ENCODE results near the gene ABCA5.

Gene ABCA5

DNA sequence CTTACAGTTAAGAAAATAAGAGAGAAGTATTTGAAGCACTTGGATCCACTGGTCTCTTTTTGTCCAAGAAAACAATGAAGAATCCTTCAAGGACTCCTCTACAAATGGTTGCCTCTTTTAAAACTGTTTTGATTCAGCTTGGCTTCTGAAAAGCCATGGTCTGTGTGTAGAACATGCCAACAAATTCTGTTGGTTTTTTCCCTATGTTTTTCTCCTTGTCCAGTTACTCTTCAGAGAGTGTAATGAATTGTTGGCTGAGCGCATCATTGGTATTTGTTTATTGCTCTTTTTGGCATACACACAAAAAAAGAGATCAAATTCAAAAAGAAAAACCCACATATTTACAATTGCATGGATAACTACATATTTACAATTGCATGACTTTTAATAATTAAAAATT, 98.4 kb downstream of the ABCA5 start, which contains the start of gene ABCA10:
Gene ABCA10 (minus strand): TSS at position 249 of the 400 bp plus-strand sequence. CDS start 3,466 bp downstream, outside the sequence.
- Histone ChIP-seq H3K4me3 (IDR thresholded peaks at IDR 0.05; ENCODE audit: insufficient read depth, low read depth, low read length) (no peak within 1 kb of the TSS), H2AFZ (ENCODE audit: low read depth) (no peak within 1 kb of the TSS), H3K27ac (no peak within 1 kb of the TSS), H3K79me2 (ENCODE audit: insufficient read depth, low read depth) (no peaks in the 10 kb centered on the region), H3K27me3 (ENCODE audit: insufficient read depth, low read depth) (no peaks in the 10 kb centered on the region), H3K9ac (no peak within 1 kb of the TSS), H4K20me1 (ENCODE audit: insufficient read depth) (no peaks in the 10 kb centered on the region), H3K36me3 (ENCODE audit: insufficient read depth) (no peaks in the 10 kb centered on the region), H3K4me2 (no peak within 1 kb of the TSS), H3K4me1 (ENCODE audit: low read depth, poor library complexity, severe bottlenecking) (no peaks in the 10 kb centered on the region)
- no peak for TF ChIP-seq CTCF (conservative IDR thresholded peaks at IDR 0.05; ENCODE audit: low read depth, low read length)

DNA sequence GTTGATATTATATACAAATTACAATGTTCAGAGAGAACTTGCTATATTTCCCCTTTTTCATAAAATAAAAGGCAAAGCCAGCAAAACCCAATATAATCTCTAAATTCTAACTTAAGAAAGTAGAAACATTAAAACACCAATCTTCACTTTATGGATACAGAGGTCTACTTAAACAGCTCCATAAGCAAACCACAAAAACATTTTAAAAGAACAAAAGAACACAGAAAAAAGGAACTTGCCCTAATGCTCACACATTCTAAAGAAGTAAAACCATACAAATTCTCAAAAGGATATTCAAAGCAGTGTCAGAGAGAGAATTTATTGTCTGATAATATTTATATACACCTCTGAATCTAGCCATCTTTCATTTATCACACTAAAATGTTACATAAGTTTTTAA, 98.9 kb downstream of the ABCA5 start:
- no peak overlapping the region for H3K4me2 ChIP-seq
- no peak overlapping the region for H2AFZ ChIP-seq (ENCODE audit: low read depth)
- no peaks in the 10 kb centered on the region for H3K79me2 ChIP-seq (ENCODE audit: insufficient read depth, low read depth)
- no peak overlapping the region for H3K9ac ChIP-seq
- H4K20me1 ChIP-seq (ENCODE audit: insufficient read depth) = no peaks in the 10 kb centered on the region
- H3K4me1 ChIP-seq (ENCODE audit: low read depth, poor library complexity, severe bottlenecking) = no peaks in the 10 kb centered on the region
- H3K27me3 ChIP-seq (ENCODE audit: insufficient read depth, low read depth) = no peaks in the 10 kb centered on the region
- H3K27ac ChIP-seq = no peak overlapping the region
- no peak overlapping the region for H3K4me3 ChIP-seq (IDR thresholded peaks at IDR 0.05; ENCODE audit: insufficient read depth, low read depth, low read length)
- TF ChIP-seq CTCF (conservative IDR thresholded peaks at IDR 0.05; ENCODE audit: low read depth, low read length) = no peak
- no peaks in the 10 kb centered on the region for H3K36me3 ChIP-seq (ENCODE audit: insufficient read depth)

GRCh38 chr17:69227541-69227940, 99.4 kb downstream of the ABCA5 start:
- H3K36me3 ChIP-seq (ENCODE audit: insufficient read depth) = no peaks in the 10 kb centered on the region
- no peak for TF ChIP-seq CTCF (conservative IDR thresholded peaks at IDR 0.05; ENCODE audit: low read depth, low read length)
- H3K4me2 ChIP-seq = no peak overlapping the region
- H3K4me3 ChIP-seq (IDR thresholded peaks at IDR 0.05; ENCODE audit: insufficient read depth, low read depth, low read length) = no peak overlapping the region
- no peak overlapping the region for H3K9ac ChIP-seq
- no peaks in the 10 kb centered on the region for H3K4me1 ChIP-seq (ENCODE audit: low read depth, poor library complexity, severe bottlenecking)
- no peaks in the 10 kb centered on the region for H3K27me3 ChIP-seq (ENCODE audit: insufficient read depth, low read depth)
- no peaks in the 10 kb centered on the region for H4K20me1 ChIP-seq (ENCODE audit: insufficient read depth)
- H2AFZ ChIP-seq (ENCODE audit: low read depth) = no peak overlapping the region
- no peak overlapping the region for H3K27ac ChIP-seq
- no peaks in the 10 kb centered on the region for H3K79me2 ChIP-seq (ENCODE audit: insufficient read depth, low read depth)

- Histone ChIP-seq H3K79me2 (ENCODE audit: insufficient read depth, low read depth) (no peaks in the 10 kb centered on the region), H2AFZ (ENCODE audit: low read depth) (no peak overlapping the region), H3K4me1 (ENCODE audit: low read depth, poor library complexity, severe bottlenecking) (no peaks in the 10 kb centered on the region), H3K4me3 (IDR thresholded peaks at IDR 0.05; ENCODE audit: insufficient read depth, low read depth, low read length) (no peak overlapping the region), H3K36me3 (ENCODE audit: insufficient read depth) (no peaks in the 10 kb centered on the region), H3K27me3 (ENCODE audit: insufficient read depth, low read depth) (no peaks in the 10 kb centered on the region), H3K9ac (no peak overlapping the region), H3K27ac (no peak overlapping the region), H3K4me2 (no peak overlapping the region), H4K20me1 (ENCODE audit: insufficient read depth) (no peaks in the 10 kb centered on the region)
- TF ChIP-seq CTCF (conservative IDR thresholded peaks at IDR 0.05; ENCODE audit: low read depth, low read length) = no peak
Measured at GRCh38 chr17:69223809-69224208, 103.1 kb downstream of the ABCA5 start.

All from KMS-11 (cell line).